Activated CD4-positive, alpha-beta T cell treated with anti-CD3 and anti-CD28 coated beads, Interleukin-2, amount 10 ng/mL, durations not matched to agents 7 days and 5 days (primary cell): ENCODE results near the gene GRID2. TPM values are rescaled to one million over a fixed set of nuclear protein-coding genes. Genes with fewer than 3 reads are reported as not detected.
"Not testable (repeated sequence)": the region's sequence is repeated elsewhere in the genome, so short reads cannot be mapped to it uniquely, and the experiment has no call there.

Experiments used
- CTCF ChIA-PET: fragments of 350-600 bp; sonication (Branson Sonifier 250); formaldehyde crosslinking; loops from one replicate; lab custom pipeline; 2021; ENCODE audit warnings: antibody characterized with exemption; lab: Charles Lee
- POLR2A ChIA-PET: fragments of 350-600 bp; sonication (Branson Sonifier 250); formaldehyde crosslinking; loops from one replicate; lab custom pipeline; 2021; ENCODE audit warnings: antibody characterized with exemption; lab: Charles Lee
- DNase-seq: peaks from one replicate; pipeline ENCODE4 v3.0.0-alpha.2; 2020
- H3K27ac Mint-ChIP-seq: one replicate; pipeline ENCODE4 v1.8.0; 2021; ENCODE audit warnings: mild to moderate bottlenecking, moderate library complexity, mixed read lengths
- H3K27me3 Mint-ChIP-seq: one replicate; pipeline ENCODE4 v1.8.0; 2021; ENCODE audit warnings: mixed read lengths
- H3K36me3 Mint-ChIP-seq: one replicate; pipeline ENCODE4 v1.8.0; 2021; ENCODE audit warnings: low read depth, mixed read lengths
- H3K4me1 Mint-ChIP-seq: one replicate; pipeline ENCODE4 v1.8.0; 2021; ENCODE audit warnings: mixed read lengths
- H3K4me3 Mint-ChIP-seq: one replicate; pipeline ENCODE4 v1.8.0; 2021; ENCODE audit warnings: mild to moderate bottlenecking, moderate library complexity, mixed read lengths
- H3K9me3 Mint-ChIP-seq: one replicate; pipeline ENCODE4 v1.8.0; 2021; ENCODE audit warnings: mixed read lengths
- total RNA-seq, 2 experiments: library from RNA; stranded (reverse); gene quantifications; one replicate each; pipeline ENCODE4 v1.2.3, GENCODE V29; 2021

Gene GRID2
- total RNA-seq, 2 experiments from 2014 or later = not detected

DNA sequence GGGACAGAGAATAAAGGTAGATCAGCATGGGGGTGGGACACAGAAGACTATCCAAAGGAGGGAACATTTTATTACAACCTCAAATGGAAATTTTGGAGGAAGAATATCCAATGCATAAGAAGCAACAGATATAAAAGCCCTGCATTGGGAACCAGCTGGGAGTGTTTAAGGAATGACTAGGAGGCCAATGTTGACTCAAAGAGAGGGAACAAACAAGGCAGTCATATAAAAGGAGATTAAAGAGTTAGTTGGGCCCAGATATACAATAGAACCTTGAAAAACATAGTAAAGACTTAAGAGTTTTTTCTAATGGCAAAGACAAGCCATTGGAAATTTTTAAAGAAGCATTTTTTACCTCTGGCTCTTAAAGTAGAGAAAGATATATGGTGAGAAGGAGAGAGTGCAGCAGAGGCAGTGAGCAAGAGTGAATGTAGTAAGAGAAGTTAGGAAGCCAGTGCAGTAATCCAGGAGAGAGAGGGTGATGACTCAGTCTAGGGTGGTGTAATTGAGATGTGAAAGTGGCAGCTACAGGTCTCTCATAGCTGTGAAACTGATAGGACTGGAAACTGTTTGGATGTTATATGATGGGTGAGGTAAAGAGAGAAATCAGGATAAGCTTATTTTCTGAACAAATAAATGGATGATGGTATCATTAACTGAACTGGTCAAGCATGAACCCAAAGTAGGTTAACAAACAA is 1342.6 kb downstream of the GRID2 start:
- no peaks in the 10 kb centered on the region for H3K9me3 Mint-ChIP-seq
- no peaks in the 10 kb centered on the region for H3K36me3 Mint-ChIP-seq
- no peaks in the 10 kb centered on the region for H3K27me3 Mint-ChIP-seq
- CTCF ChIA-PET = no interaction called here
- DNase-seq = no peak
- no peaks in the 10 kb centered on the region for H3K4me1 Mint-ChIP-seq
- no peak overlapping the region for H3K4me3 Mint-ChIP-seq
- POLR2A ChIA-PET = no interaction called here
- H3K27ac Mint-ChIP-seq = no peak overlapping the region

DNA sequence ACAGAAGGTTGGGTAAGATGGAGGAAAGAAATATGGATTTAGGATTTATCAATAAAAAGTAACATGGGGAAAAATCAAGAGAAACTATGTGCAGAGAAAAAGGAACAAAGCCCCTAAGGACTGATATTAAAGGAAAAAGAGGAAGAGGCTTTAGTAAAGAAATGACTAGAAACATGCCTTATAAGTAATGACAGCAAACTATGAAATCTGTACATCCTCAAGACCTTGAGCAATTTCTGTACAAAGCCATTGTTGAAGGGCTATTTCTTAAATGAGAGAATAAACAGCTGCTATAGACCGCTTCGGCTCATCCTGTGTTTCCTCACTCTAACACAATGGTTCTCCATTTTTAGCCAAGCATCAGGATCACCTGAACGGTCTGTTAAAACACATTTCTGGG is 1344.5 kb downstream of the GRID2 start:
- ChIA-PET POLR2A (no interaction called here), CTCF (interaction anchor here (0.8 kb wide), 1 partner anchor 13 kb away, joined by 3 read pairs; no protein-coding TSS in a partner anchor)
- no peaks in the 10 kb centered on the region for H3K27me3 Mint-ChIP-seq
- H3K9me3 Mint-ChIP-seq = no peaks in the 10 kb centered on the region
- no peak overlapping the region for H3K27ac Mint-ChIP-seq
- H3K4me1 Mint-ChIP-seq = no peaks in the 10 kb centered on the region
- no peak overlapping the region for H3K4me3 Mint-ChIP-seq
- H3K36me3 Mint-ChIP-seq = no peaks in the 10 kb centered on the region
- no peak for DNase-seq

- no peaks in the 10 kb centered on the region for H3K4me1 Mint-ChIP-seq
Measured at GRCh38 chr4:93649828-93650227, 1346.1 kb downstream of the GRID2 start.

GRCh38 chr4:93654211-93654610 is 1350.4 kb downstream of the GRID2 start:
- H3K36me3 Mint-ChIP-seq = no peaks in the 10 kb centered on the region
- ChIA-PET CTCF (no interaction called here), POLR2A (no interaction called here)
- DNase-seq = no peak
- H3K4me3 Mint-ChIP-seq = no peak overlapping the region
- H3K4me1 Mint-ChIP-seq = no peaks in the 10 kb centered on the region
- H3K27me3 Mint-ChIP-seq = no peaks in the 10 kb centered on the region
- no peak overlapping the region for H3K27ac Mint-ChIP-seq
- no peaks in the 10 kb centered on the region for H3K9me3 Mint-ChIP-seq

More at GRCh38 chr4:93649828-93650227, 1346.1 kb downstream of the GRID2 start:
- POLR2A ChIA-PET = no interaction called here
- no peaks in the 10 kb centered on the region for H3K36me3 Mint-ChIP-seq
- no peak for DNase-seq
- no peaks in the 10 kb centered on the region for H3K27me3 Mint-ChIP-seq
- no peaks in the 10 kb centered on the region for H3K9me3 Mint-ChIP-seq
- CTCF ChIA-PET = no interaction called here
- H3K4me3 Mint-ChIP-seq = no peak overlapping the region
- no peak overlapping the region for H3K27ac Mint-ChIP-seq

- Mint-ChIP-seq H3K4me1 (no peaks in the 10 kb centered on the region), H3K9me3 (no peaks in the 10 kb centered on the region), H3K27me3 (no peaks in the 10 kb centered on the region), H3K36me3 (no peaks in the 10 kb centered on the region), H3K27ac (no peak overlapping the region), H3K4me3 (no peak overlapping the region)
- POLR2A ChIA-PET = no interaction called here
- DNase-seq = no peak
- CTCF ChIA-PET = no interaction called here
Measured at GRCh38 chr4:93657527-93657926, 1353.8 kb downstream of the GRID2 start.

GRCh38 chr4:93658443-93658842 is 1354.7 kb downstream of the GRID2 start:
- DNase-seq = no peak
- H3K27me3 Mint-ChIP-seq = no peaks in the 10 kb centered on the region
- POLR2A ChIA-PET = no interaction called here
- no peaks in the 10 kb centered on the region for H3K36me3 Mint-ChIP-seq
- CTCF ChIA-PET = no interaction called here
- no peak overlapping the region for H3K27ac Mint-ChIP-seq
- H3K4me3 Mint-ChIP-seq = no peak overlapping the region
- no peaks in the 10 kb centered on the region for H3K4me1 Mint-ChIP-seq
- H3K9me3 Mint-ChIP-seq = no peaks in the 10 kb centered on the region

- DNase-seq = no peak
- no peaks in the 10 kb centered on the region for H3K36me3 Mint-ChIP-seq
- H3K4me3 Mint-ChIP-seq = no peak overlapping the region
- H3K27me3 Mint-ChIP-seq = no peaks in the 10 kb centered on the region
- H3K9me3 Mint-ChIP-seq = no peaks in the 10 kb centered on the region
- CTCF ChIA-PET = no interaction called here
- no peaks in the 10 kb centered on the region for H3K4me1 Mint-ChIP-seq
- no peak overlapping the region for H3K27ac Mint-ChIP-seq
- POLR2A ChIA-PET = no interaction called here
Measured at GRCh38 chr4:93659629-93660028, 1355.9 kb downstream of the GRID2 start.

- Mint-ChIP-seq H3K36me3 (no peaks in the 10 kb centered on the region), H3K9me3 (no peaks in the 10 kb centered on the region), H3K27me3 (no peaks in the 10 kb centered on the region), H3K4me1 (no peaks in the 10 kb centered on the region), H3K27ac (no peak overlapping the region), H3K4me3 (no peak overlapping the region)
- POLR2A ChIA-PET = no interaction called here
- CTCF ChIA-PET = no interaction called here
- DNase-seq = no peak
Measured at GRCh38 chr4:93660036-93660435, 1356.3 kb downstream of the GRID2 start.

- CTCF ChIA-PET = no interaction called here
- Mint-ChIP-seq H3K4me3 (no peak overlapping the region), H3K27ac (peak overlapping the region; percentile 36), H3K4me1 (no peaks in the 10 kb centered on the region), H3K27me3 (no peaks in the 10 kb centered on the region), H3K9me3 (no peaks in the 10 kb centered on the region), H3K36me3 (no peaks in the 10 kb centered on the region)
- POLR2A ChIA-PET = no interaction called here
- no peak for DNase-seq
Measured at GRCh38 chr4:93670434-93670833, 1366.7 kb downstream of the GRID2 start.

DNA sequence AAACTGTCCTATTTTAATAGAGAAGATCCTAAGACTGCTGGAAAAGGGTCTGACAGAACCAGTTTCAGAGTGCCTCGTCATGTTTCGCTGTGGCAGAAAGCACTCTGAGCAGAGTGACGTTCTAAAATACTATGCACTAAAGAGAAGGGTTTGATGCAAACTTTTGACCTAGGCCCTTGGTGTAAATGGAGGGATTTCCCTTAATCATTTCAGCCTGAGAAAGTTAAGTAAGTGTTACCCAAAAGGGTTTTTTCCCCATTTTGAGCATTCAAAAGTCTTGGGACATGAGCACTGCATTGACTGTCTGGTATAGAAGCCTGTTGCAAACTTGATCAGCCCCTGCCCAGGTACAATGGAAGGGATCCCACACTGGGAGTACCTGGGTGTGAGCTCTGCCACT is 1367.3 kb downstream of the GRID2 start:
- Mint-ChIP-seq H3K4me1 (no peaks in the 10 kb centered on the region), H3K27me3 (no peaks in the 10 kb centered on the region), H3K9me3 (no peaks in the 10 kb centered on the region)

GRCh38 chr4:93676937-93677336 is 1373.2 kb downstream of the GRID2 start:
- H3K4me3 Mint-ChIP-seq, H3K4me1 Mint-ChIP-seq, POLR2A ChIA-PET, DNase-seq, H3K27me3 Mint-ChIP-seq, H3K36me3 Mint-ChIP-seq, H3K27ac Mint-ChIP-seq, CTCF ChIA-PET, H3K9me3 Mint-ChIP-seq: not testable (repeated sequence)

More for the DNA sequence above, 1367.3 kb downstream of the GRID2 start:
- CTCF ChIA-PET = no interaction called here
- no peak for DNase-seq
- Mint-ChIP-seq H3K27ac (no peak overlapping the region), H3K4me3 (no peak overlapping the region), H3K36me3 (no peaks in the 10 kb centered on the region)
- POLR2A ChIA-PET = no interaction called here

- no peaks in the 10 kb centered on the region for H3K36me3 Mint-ChIP-seq
- no peak overlapping the region for H3K27ac Mint-ChIP-seq
- no peaks in the 10 kb centered on the region for H3K9me3 Mint-ChIP-seq
- ChIA-PET CTCF (no interaction called here), POLR2A (no interaction called here)
- DNase-seq = no peak
- no peaks in the 10 kb centered on the region for H3K4me1 Mint-ChIP-seq
- H3K27me3 Mint-ChIP-seq = no peaks in the 10 kb centered on the region
- H3K4me3 Mint-ChIP-seq = no peak overlapping the region
Measured at GRCh38 chr4:93684571-93684970, 1380.8 kb downstream of the GRID2 start.

DNA sequence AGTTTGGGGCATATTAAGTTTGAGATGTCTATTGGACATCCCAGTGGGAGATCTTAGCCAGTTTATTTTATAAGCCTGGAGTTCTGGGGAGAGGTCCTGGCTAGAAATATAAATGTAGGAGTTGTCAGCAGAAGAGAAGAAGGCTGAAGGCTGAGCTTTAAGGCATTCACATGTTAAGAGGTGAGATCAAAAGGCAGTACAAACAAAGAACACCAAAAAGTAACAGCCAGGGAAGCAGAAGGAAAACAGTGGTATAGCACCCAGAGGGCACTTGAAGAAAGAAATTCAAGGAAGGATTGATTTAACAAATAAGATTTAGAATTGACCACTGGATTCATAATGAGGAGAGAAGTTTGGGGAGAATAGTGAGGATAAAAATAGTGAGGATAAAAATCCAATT is 1383.5 kb downstream of the GRID2 start:
- no peaks in the 10 kb centered on the region for H3K36me3 Mint-ChIP-seq
- ChIA-PET CTCF (no interaction called here), POLR2A (no interaction called here)
- no peak for DNase-seq
- no peak overlapping the region for H3K27ac Mint-ChIP-seq
- no peaks in the 10 kb centered on the region for H3K27me3 Mint-ChIP-seq
- H3K9me3 Mint-ChIP-seq = no peaks in the 10 kb centered on the region
- no peaks in the 10 kb centered on the region for H3K4me1 Mint-ChIP-seq
- no peak overlapping the region for H3K4me3 Mint-ChIP-seq

DNA sequence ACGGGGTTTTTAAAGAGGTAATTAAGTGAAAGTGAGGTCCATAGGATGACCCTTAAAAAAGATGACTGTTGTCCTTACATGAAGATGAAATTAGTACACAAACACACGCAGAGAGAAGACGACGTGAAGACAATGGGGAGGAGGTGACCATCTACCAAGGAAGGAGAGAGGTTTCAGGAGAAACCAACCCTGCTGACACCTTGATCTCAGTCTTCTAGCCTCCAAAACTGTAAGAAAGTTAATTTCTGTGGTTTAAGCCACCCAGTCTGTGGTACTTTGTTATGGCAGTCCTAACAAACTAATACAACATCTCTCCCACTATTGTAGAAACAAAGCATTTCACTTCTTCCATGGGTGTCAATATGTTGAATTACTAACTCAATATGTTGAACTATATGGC is 1385.2 kb downstream of the GRID2 start:
- no peaks in the 10 kb centered on the region for H3K9me3 Mint-ChIP-seq
- no peaks in the 10 kb centered on the region for H3K27me3 Mint-ChIP-seq
- DNase-seq = no peak
- POLR2A ChIA-PET = no interaction called here
- CTCF ChIA-PET = no interaction called here
- H3K4me3 Mint-ChIP-seq = no peak overlapping the region
- H3K4me1 Mint-ChIP-seq = no peaks in the 10 kb centered on the region
- H3K27ac Mint-ChIP-seq = no peak overlapping the region
- no peaks in the 10 kb centered on the region for H3K36me3 Mint-ChIP-seq
